ENCODE data around the gene PKHD1.

The PKHD1 gene

GRCh38 chr6:51678905-51679620 lies 408.4 kb downstream of the PKHD1 start:
- DNase-seq (ENCODE audit: low read depth) = no peak

DNA sequence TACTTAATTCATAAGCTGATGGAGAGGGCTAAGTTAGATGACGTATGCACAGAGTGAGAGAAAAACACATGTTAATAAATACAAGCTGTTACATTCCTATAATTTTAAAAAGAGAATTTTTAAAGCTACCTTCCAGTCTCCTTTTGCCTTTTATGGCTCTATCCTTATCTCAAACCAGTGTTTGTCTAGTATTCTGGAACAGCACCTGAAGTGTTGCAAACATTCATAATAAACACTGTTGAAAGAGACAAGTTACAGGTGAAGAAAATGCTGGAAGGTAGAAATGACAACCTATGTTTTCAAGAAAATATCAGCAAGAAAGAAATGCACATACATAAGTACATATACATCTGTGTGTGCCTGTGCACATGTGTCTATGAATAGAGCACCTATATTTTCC lies 409.1 kb downstream of the PKHD1 start:
- DNase-seq (ENCODE audit: low read depth) = no peak

DNA sequence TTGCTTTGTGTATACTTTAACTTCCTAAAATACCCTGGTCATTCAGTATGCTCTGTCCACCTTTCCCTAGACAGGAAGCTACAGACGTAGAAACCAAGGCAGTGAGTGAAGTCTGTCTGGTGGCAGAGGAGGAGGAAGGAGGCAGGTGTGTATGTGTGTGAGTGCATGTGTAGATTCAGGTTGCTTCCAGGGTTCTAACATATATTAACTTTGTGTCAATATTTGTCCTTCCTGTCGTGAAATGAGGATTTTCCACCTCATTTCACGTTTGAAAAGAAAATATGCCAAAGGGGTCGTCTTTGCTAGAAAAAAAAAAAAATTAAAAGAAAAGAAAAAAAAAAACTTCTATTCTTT lies 411.5 kb downstream of the PKHD1 start:
- no peak for DNase-seq (ENCODE audit: low read depth)

DNA sequence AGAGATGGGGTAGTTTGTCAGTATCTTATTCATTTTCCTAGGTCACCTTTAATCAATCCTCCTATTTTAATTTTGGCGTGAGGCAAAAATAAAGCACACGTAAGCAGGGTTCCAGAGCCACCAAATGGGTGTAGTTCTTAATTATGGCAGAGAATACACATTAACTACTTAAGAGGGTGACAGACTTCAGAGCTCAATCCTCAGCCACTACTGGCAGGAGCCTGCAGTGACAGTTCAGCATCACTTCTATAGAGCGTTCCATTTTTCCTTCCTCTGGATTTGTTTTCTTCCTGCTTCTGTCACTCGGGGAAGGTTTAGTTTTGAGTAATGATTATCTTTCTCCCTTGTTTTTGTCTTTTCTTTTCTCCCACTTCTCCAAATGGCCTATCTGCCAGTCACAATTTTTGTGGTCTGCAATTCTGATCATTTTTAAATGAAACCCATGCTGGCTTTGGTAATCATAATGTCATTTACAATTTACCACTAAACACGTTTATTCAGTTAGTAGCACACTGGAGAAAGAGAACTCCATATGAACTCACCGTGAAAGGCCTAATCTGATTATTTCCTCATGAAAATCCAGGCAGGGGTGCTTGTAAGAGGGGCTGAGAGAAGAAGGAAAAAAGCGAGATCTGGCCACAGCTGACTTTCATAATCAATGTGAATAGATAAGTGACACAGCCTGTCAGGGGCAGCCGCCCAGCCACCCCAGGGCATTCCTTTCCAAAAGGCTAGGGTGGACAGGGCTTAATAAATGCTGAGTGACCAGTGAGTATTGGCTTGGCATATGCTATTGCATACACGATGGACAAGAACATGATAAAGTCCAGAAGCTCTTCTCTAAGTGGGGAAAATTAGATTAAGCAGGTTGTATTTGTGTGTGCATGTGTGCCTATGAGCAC lies 412.1 kb downstream of the PKHD1 start:
- DNase-seq (ENCODE audit: low read depth) = no peak

- DNase-seq (ENCODE audit: low read depth) = no peak
Measured at GRCh38 chr6:51663525-51663924, 423.9 kb downstream of the PKHD1 start.

DNA sequence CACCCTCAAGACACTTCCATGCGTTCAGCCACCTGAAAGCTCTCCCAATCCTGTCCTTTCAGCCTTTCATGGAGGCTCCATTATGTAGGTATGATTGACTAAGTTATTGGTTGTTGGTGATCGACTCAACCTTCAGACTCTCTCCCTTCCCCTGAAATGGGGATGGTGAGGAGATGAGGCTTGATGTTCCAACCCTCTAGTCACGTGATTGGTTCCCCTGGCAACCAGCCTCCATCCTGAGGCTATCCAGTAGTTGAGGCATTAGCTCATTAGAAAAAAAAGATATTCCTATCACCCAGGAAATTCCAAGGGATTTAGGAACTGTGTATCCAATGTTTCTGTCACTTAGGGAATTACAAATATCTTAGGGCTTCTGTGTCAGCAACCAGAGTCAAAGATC lies 426.6 kb downstream of the PKHD1 start:
- no peak for DNase-seq (ENCODE audit: low read depth)

DNA sequence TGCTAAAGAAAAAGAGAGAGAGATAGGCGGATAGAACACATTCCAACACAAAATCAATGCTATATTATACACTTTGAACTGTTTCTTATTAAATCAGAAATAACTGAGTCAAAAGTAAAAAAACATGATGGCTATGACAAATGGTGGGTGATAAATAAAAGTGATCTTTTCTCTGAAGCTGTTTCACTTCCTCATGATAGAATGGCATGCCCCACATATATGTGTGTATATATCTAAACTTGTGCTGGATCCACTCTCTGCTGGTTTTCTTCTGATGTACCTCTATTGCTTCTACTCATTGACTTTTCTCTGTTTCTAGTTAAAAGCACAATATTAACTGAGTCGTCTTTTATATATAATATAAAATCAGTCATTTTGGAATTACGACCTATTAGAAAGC lies 429.9 kb downstream of the PKHD1 start:
- DNase-seq (ENCODE audit: low read depth) = no peak

GRCh38 chr6:51655517-51655916 lies 431.9 kb downstream of the PKHD1 start:
- DNase-seq (ENCODE audit: low read depth) = no peak

DNA sequence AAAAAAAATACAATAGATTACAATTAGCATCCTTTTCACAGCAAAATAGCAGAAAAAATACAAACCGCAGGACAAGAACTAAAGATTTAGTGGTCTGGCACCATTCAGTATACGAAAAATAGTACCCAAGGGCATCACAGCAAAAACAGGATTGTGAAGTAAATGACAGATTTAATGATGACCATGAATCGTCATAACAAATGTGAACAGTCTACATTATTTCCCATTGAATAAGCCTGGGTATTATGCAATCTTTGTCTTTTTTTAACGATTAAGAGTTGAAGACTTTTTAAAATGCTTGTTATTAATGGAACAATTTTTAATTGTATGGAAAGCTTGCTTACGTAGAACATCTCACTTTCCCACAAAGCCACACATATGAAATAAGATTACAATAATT lies 432.8 kb downstream of the PKHD1 start:
- no peak for DNase-seq (ENCODE audit: low read depth)

GRCh38 chr6:51651132-51651817 lies 436.1 kb downstream of the PKHD1 start:
- DNase-seq (ENCODE audit: low read depth) = no peak

GRCh38 chr6:51648774-51649173 lies 438.6 kb downstream of the PKHD1 start:
- no peak for DNase-seq (ENCODE audit: low read depth)

GRCh38 chr6:51648236-51648635 lies 439.2 kb downstream of the PKHD1 start:
- DNase-seq (ENCODE audit: low read depth) = no peak

DNA sequence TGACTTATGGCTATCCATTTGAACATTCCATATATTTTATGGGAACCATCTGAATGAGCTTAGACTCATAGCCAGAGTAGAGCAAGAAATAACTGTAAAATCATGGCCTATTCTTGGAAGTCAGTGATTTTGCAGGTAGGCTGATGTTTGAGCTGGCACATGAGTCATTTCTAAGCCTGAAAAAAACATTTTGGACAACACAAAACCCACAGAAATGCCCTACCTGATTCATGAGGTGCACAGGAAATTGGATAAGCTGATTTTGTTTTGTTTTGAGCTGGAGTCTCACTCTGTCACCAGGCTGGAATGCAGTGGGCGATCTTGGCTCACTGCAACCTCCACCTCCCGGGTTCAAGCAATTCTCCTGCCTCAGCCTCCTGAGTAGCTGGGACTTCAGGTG lies 443.0 kb downstream of the PKHD1 start:
- no peak for DNase-seq (ENCODE audit: low read depth)

DNA sequence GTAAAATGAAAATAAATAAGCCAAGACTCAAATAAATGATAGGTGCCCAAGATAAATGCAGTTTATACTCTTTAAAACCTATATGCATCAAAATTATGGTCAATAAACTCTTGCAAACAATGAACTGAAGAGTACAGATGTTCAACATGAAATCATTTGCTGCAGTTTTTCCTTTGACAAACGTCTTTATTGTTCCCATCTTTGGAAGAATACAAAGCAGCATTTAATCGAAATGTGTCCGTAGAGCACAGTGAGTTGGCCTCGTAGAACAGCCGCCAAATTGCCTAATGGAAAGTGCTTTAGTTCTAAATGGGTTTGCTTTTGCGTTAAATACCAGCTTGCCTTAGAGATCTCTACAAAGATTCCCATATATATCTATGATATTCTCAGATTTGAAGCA lies 447.4 kb downstream of the PKHD1 start:
- no peak for DNase-seq (ENCODE audit: low read depth)

- DNase-seq (ENCODE audit: low read depth) = no peak
Measured at GRCh38 chr6:51633424-51633823, 454.0 kb downstream of the PKHD1 start.

DNA sequence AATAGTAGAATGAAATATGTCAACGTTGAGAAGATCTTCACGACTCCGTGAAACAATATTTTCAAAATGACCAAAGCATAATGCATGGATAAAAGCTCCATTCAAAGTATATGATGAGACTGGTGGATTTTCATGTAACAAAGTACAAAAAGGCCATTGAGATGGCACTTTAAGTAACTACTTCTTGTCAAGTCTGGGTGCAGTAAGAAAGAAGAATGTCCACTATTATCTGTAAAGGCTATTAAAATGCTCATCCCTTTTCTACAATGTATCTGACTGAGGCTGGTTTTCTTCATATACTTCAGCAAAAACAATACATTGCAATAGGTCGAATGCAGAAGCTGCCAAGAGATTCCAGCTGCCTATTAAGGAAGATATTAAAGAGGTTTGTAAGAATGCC lies 457.4 kb downstream of the PKHD1 start:
- no peak for DNase-seq (ENCODE audit: low read depth)

DNA sequence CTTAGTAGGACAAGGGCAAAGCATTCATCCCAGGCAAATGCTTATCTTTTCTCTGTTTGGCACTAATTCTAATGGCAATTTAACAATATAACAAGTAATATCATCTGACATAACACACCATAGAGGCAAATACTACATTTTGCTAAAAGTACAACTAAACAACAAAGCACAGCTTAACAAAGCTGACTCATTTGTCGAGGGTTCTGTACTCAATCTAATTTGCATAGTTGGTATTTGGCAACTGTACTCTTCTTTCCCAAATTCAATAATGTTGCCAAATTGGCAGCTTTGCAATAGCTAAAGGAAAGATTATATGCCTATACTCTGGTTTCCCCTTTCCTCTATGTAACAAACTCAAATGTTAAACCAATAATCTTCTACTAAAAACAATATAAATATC lies 461.0 kb downstream of the PKHD1 start:
- DNase-seq (ENCODE audit: low read depth) = no peak

- DNase-seq (ENCODE audit: low read depth) = no peak
Measured at GRCh38 chr6:51625566-51625965, 461.8 kb downstream of the PKHD1 start.

- no peak for DNase-seq (ENCODE audit: low read depth)
Measured at GRCh38 chr6:51620971-51621370, 466.4 kb downstream of the PKHD1 start.

DNA sequence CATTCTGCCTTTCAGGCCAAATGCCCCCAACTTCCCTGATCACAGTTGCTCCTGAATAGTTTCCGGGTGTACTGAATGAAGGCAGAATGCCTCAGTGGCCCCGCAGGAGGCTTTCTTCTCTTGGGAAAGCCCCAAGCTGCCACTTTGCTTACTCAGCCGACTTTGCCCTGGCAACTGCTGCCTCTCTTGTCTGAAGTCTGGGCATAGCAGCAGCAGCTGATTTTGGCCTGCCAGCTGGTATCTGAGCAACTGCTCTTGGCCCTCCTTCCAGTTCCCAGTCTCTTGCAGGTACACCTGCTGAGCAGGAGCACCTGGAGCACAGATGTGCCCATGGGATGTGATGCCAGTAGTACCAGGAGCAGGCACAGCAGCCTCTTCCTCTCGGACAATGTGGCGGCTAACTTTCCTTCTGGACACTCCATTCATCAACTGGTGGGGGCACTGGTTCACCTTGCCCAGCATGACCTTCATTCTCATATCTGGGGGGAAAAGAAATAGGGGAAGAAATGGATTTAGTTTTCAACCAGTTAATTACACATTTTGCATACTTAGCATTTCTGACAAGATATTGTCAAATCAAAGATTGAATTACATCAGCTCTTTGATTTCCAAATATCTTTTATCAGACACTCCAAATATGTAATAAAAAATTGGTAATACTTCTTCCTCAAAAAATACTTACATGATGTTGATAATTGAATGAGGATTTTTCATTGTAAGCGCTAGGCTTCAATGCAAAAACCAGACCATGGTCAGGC lies 468.2 kb downstream of the PKHD1 start:
- no peak for DNase-seq (ENCODE audit: low read depth)

GRCh38 chr6:51618563-51618962 lies 468.9 kb downstream of the PKHD1 start:
- DNase-seq (ENCODE audit: low read depth) = no peak

- no peak for DNase-seq (ENCODE audit: low read depth)
Measured at GRCh38 chr6:51617751-51618150, 469.7 kb downstream of the PKHD1 start.

Data from activated T-cell treated with anti-CD3 and anti-CD28 coated beads for 48 hours (primary cell).